Neural progenitor cell (in vitro differentiated cells): Measurements from ENCODE around the gene LAMP1. TPM values are rescaled to one million over a fixed set of nuclear protein-coding genes. Genes with fewer than 3 reads are reported as not detected.

Experiments used
- DNase-seq: peaks from one replicate; pipeline ENCODE4 v3.0.0-alpha.2; 2016; ENCODE audit warnings: low spot score
- H2AFZ ChIP-seq: fragments of 200-600 bp; sonication (generic); replicated peaks from 2 replicates; pipeline ENCODE4 v1.6.1; 2016; ENCODE audit warnings: antibody characterized with exemption
- H3F3A ChIP-seq: fragments of 200-600 bp; sonication (generic); 2 replicates; pipeline ENCODE4 v1.6.1; 2016; ENCODE audit warnings: antibody characterized with exemption, low read depth
- H3K27ac ChIP-seq: fragments of 200-600 bp; sonication (generic); 2 replicates; pipeline ENCODE4 v1.5.1; 2016; ENCODE audit warnings: mild to moderate bottlenecking
- H3K27me3 ChIP-seq: fragments of 200-600 bp; sonication (generic); 2 replicates; pipeline ENCODE4 v1.6.1; 2016; ENCODE audit warnings: mild to moderate bottlenecking, moderate library complexity
- H3K36me3 ChIP-seq: fragments of 200-600 bp; sonication (generic); 2 replicates; pipeline ENCODE4 v1.5.1; 2016
- H3K4me1 ChIP-seq: fragments of 200-600 bp; sonication (generic); 2 replicates; pipeline ENCODE4 v1.6.1; 2016; ENCODE audit warnings: mixed run types
- H3K4me2 ChIP-seq: fragments of 200-600 bp; sonication (generic); 2 replicates; pipeline ENCODE4 v1.6.1; 2016
- H3K4me3 ChIP-seq: fragments of 200-600 bp; sonication (generic); 2 replicates; pipeline ENCODE4 v1.5.1; 2016
- H3K79me2 ChIP-seq: fragments of 200-600 bp; sonication (generic); 2 replicates; pipeline ENCODE4 v1.6.1; 2016; ENCODE audit warnings: low read depth
- H3K9ac ChIP-seq: fragments of 200-600 bp; sonication (generic); 2 replicates; pipeline ENCODE4 v1.6.1; 2016
- H3K9me3 ChIP-seq: fragments of 200-600 bp; sonication (generic); 2 replicates; pipeline ENCODE4 v1.5.1; 2016; ENCODE audit warnings: low read depth
- H4K20me1 ChIP-seq: fragments of 200-600 bp; sonication (generic); 2 replicates; pipeline ENCODE4 v1.6.1; 2016; ENCODE audit warnings: low read depth
- H3K27ac Mint-ChIP-seq: 3 replicates; pipeline ENCODE4 v1.8.0; 2021; ENCODE audit warnings: mixed read lengths
- H3K27me3 Mint-ChIP-seq: 2 replicates; pipeline ENCODE4 v1.8.0; 2022; ENCODE audit warnings: low read depth, mild to moderate bottlenecking, inconsistent platforms, moderate library complexity, mixed read lengths; ENCODE audit not compliant: insufficient read depth
- H3K36me3 Mint-ChIP-seq: 3 replicates; pipeline ENCODE4 v1.8.0; 2021; ENCODE audit warnings: mixed read lengths
- H3K4me1 Mint-ChIP-seq: 3 replicates; pipeline ENCODE4 v1.8.0; 2021; ENCODE audit warnings: mixed read lengths
- H3K4me3 Mint-ChIP-seq: 3 replicates; pipeline ENCODE4 v1.8.0; 2021; ENCODE audit warnings: mild to moderate bottlenecking, moderate library complexity, mixed read lengths
- H3K9me3 Mint-ChIP-seq: 3 replicates; pipeline ENCODE4 v1.8.0; 2020; ENCODE audit warnings: mixed read lengths
- CTCF ChIP-seq: fragments of 200-600 bp; sonication (generic); IDR thresholded peaks from 2 replicates; pipeline ENCODE4 v1.5.1; 2017; ENCODE audit warnings: antibody characterized with exemption, mild to moderate bottlenecking
- EZH2 ChIP-seq: fragments of 200-600 bp; sonication (generic); IDR thresholded peaks from 2 replicates; pipeline ENCODE4 v1.6.1; 2017; ENCODE audit warnings: antibody characterized with exemption, mild to moderate bottlenecking, moderate library complexity
- EZH2phosphoT487 ChIP-seq: fragments of 200-600 bp; sonication (generic); IDR thresholded peaks from 2 replicates; pipeline ENCODE4 v1.6.1; 2017; ENCODE audit warnings: antibody characterized with exemption
- total RNA-seq: library from RNA; depleted of rRNA; stranded (reverse); fragments of >200 nt; gene quantifications from 2 replicates; pipeline ENCODE4 v1.2.3, GENCODE V29; 2015; ENCODE audit warnings: low replicate concordance

LAMP1 gene
- total RNA-seq, 1 donor from 2014 or later = 49.7 TPM

GRCh38 chr13:113319371-113319770 lies 22.3 kb downstream of the LAMP1 start:
- no peak overlapping the region for H3K27ac Mint-ChIP-seq
- Histone ChIP-seq H3K36me3 (no peaks in the 10 kb centered on the region), H3F3A (peaks cover 10% of the 10 kb centered on the region), H3K9ac (no peak overlapping the region), H3K79me2 (no peaks in the 10 kb centered on the region), H2AFZ (no peak overlapping the region), H3K27me3 (no peaks in the 10 kb centered on the region), H3K4me2 (no peak overlapping the region), H3K4me3 (no peak overlapping the region), H3K27ac (no peak overlapping the region), H3K4me1 (no peaks in the 10 kb centered on the region), H4K20me1 (no peaks in the 10 kb centered on the region), H3K9me3 (no peaks in the 10 kb centered on the region)
- no peaks in the 10 kb centered on the region for H3K9me3 Mint-ChIP-seq
- no peak overlapping the region for H3K4me3 Mint-ChIP-seq
- TF ChIP-seq CTCF = no peak
- no peak for TF ChIP-seq EZH2phosphoT487
- TF ChIP-seq EZH2 = no peak
- peaks cover 4% of the 10 kb centered on the region for H3K27me3 Mint-ChIP-seq
- no peak for DNase-seq
- no peaks in the 10 kb centered on the region for H3K4me1 Mint-ChIP-seq
- peaks cover 13% of the 10 kb centered on the region for H3K36me3 Mint-ChIP-seq

GRCh38 chr13:113320226-113320875 lies 23.3 kb downstream of the LAMP1 start:
- Histone ChIP-seq H3K4me1 (no peaks in the 10 kb centered on the region), H3K9me3 (no peaks in the 10 kb centered on the region), H2AFZ (no peak overlapping the region), H3K4me2 (no peak overlapping the region), H3K79me2 (no peaks in the 10 kb centered on the region), H3K9ac (no peak overlapping the region), H3F3A (peaks cover 11% of the 10 kb centered on the region), H4K20me1 (no peaks in the 10 kb centered on the region), H3K27ac (no peak overlapping the region), H3K36me3 (no peaks in the 10 kb centered on the region), H3K4me3 (no peak overlapping the region), H3K27me3 (no peaks in the 10 kb centered on the region)
- DNase-seq = no peak
- peaks cover 15% of the 10 kb centered on the region for H3K36me3 Mint-ChIP-seq
- H3K4me1 Mint-ChIP-seq = no peaks in the 10 kb centered on the region
- no peaks in the 10 kb centered on the region for H3K9me3 Mint-ChIP-seq
- TF ChIP-seq CTCF (no peak), EZH2 (no peak), EZH2phosphoT487 (no peak)
- peaks cover 2% of the 10 kb centered on the region for H3K27me3 Mint-ChIP-seq
- H3K27ac Mint-ChIP-seq = peak overlapping the region; percentile 73
- no peak overlapping the region for H3K4me3 Mint-ChIP-seq

GRCh38 chr13:113321546-113321945 lies 24.5 kb downstream of the LAMP1 start:
- Mint-ChIP-seq H3K27me3 (peaks cover 2% of the 10 kb centered on the region), H3K27ac (no peak overlapping the region), H3K4me3 (no peak overlapping the region), H3K9me3 (no peaks in the 10 kb centered on the region), H3K36me3 (peaks cover 15% of the 10 kb centered on the region), H3K4me1 (no peaks in the 10 kb centered on the region)
- Histone ChIP-seq H3K79me2 (no peaks in the 10 kb centered on the region), H3F3A (peaks cover 11% of the 10 kb centered on the region), H2AFZ (no peak overlapping the region), H3K9ac (no peak overlapping the region), H3K4me2 (no peak overlapping the region), H3K27me3 (no peaks in the 10 kb centered on the region), H3K9me3 (no peaks in the 10 kb centered on the region), H3K4me1 (no peaks in the 10 kb centered on the region), H3K27ac (no peak overlapping the region), H4K20me1 (no peaks in the 10 kb centered on the region), H3K4me3 (no peak overlapping the region), H3K36me3 (no peaks in the 10 kb centered on the region)
- TF ChIP-seq EZH2 (no peak), CTCF (no peak), EZH2phosphoT487 (no peak)
- DNase-seq = no peak
